Thyroid gland (tissue), 4 donors: ENCODE measurements around the gene FOXO1.

Source experiments
- POLR2A ChIP-seq, 2 donors: fragments of 450-650 bp; IDR thresholded peaks; one replicate each; pipeline ENCODE4 v1.6.1; 2017; ENCODE audit warnings: antibody characterized with exemption in 2 of 2, mild to moderate bottlenecking in 2 of 2, moderate library complexity in 1 of 2
- TF ChIP-seq, protein P1 (sequence below), 6 experiments: fragments of 200-600 bp in 3 of 6; fragments of 450-650 bp in 3 of 6; sonication (generic) in 3 of 6; IDR thresholded peaks; one replicate each; pipeline ENCODE4 v1.5.1; 2016 to 2019; ENCODE audit warnings: antibody characterized with exemption in 6 of 6, mild to moderate bottlenecking in 2 of 6, inconsistent platforms in 1 of 6, moderate library complexity in 1 of 6

DNA sequence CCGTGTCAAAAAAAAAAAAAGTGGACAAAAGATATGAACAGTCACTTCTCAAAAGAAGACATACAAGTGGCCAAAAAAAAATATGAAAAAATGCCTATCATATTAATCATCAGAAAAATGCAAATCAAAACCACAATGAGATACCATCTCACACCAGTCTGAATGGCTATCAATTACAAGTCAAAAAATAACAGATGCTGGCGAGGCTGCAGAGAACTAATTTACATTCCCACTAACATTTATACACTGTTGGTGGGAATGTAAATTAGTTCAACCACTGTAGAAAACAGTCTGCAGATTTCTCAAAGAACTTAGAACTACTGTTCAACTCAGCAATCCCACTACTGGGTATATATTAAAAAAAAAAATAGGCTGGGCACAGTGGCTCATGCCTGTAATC is 26.5 kb upstream of the FOXO1 start:
- TF ChIP-seq, protein P1, sequence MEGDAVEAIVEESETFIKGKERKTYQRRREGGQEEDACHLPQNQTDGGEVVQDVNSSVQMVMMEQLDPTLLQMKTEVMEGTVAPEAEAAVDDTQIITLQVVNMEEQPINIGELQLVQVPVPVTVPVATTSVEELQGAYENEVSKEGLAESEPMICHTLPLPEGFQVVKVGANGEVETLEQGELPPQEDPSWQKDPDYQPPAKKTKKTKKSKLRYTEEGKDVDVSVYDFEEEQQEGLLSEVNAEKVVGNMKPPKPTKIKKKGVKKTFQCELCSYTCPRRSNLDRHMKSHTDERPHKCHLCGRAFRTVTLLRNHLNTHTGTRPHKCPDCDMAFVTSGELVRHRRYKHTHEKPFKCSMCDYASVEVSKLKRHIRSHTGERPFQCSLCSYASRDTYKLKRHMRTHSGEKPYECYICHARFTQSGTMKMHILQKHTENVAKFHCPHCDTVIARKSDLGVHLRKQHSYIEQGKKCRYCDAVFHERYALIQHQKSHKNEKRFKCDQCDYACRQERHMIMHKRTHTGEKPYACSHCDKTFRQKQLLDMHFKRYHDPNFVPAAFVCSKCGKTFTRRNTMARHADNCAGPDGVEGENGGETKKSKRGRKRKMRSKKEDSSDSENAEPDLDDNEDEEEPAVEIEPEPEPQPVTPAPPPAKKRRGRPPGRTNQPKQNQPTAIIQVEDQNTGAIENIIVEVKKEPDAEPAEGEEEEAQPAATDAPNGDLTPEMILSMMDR (IDR thresholded peaks at IDR 0.05), result no peak
- no peak for TF ChIP-seq POLR2A (IDR thresholded peaks at IDR 0.05)
